Hepatocyte (in vitro differentiated cells): ENCODE data around the gene SVOP. TPM values are rescaled to one million over a fixed set of nuclear protein-coding genes. Genes with fewer than 3 reads are reported as not detected.
"Not testable (repeated sequence)": the region's sequence is repeated elsewhere in the genome, so short reads cannot be mapped to it uniquely, and the experiment has no call there.

ENCODE experiments used
- DNase-seq: peaks from one replicate; pipeline ENCODE4 v3.0.0-alpha.2; 2016; ENCODE audit warnings: low spot score
- H2AFZ ChIP-seq: fragments of 200-600 bp; sonication (generic); 2 replicates; pipeline ENCODE4 v1.6.0; 2016; ENCODE audit warnings: antibody characterized with exemption, mild to moderate bottlenecking
- H3K27ac ChIP-seq: fragments of 200-600 bp; sonication (generic); 2 replicates; pipeline ENCODE4 v1.5.1; 2016; ENCODE audit warnings: mild to moderate bottlenecking
- H3K27me3 ChIP-seq: fragments of 200-600 bp; sonication (generic); 2 replicates; pipeline ENCODE4 v1.6.1; 2016
- H3K36me3 ChIP-seq: fragments of 200-600 bp; sonication (generic); replicated peaks from 2 replicates; pipeline ENCODE4 v1.5.1; 2016; ENCODE audit warnings: low read depth; ENCODE audit not compliant: insufficient read depth
- H3K4me1 ChIP-seq: fragments of 200-600 bp; sonication (generic); 2 replicates; pipeline ENCODE4 v1.5.1; 2016; ENCODE audit warnings: mild to moderate bottlenecking, moderate library complexity; ENCODE audit not compliant: insufficient read depth
- H3K4me2 ChIP-seq: fragments of 200-600 bp; sonication (generic); 2 replicates; pipeline ENCODE4 v1.6.0; 2016
- H3K4me3 ChIP-seq: fragments of 200-600 bp; sonication (generic); 2 replicates; pipeline ENCODE4 v1.5.1; 2016; ENCODE audit warnings: mild to moderate bottlenecking
- H3K79me2 ChIP-seq: fragments of 200-600 bp; sonication (generic); 2 replicates; pipeline ENCODE4 v1.6.0; 2017; ENCODE audit warnings: mild to moderate bottlenecking
- H3K9me2 ChIP-seq: fragments of 200-600 bp; sonication (generic); replicated peaks from 2 replicates; pipeline ENCODE4 v1.6.0; 2017; ENCODE audit warnings: mild to moderate bottlenecking; ENCODE audit not compliant: insufficient read depth
- H3K9me3 ChIP-seq: fragments of 200-600 bp; sonication (generic); 2 replicates; pipeline ENCODE4 v1.5.1; 2016; ENCODE audit warnings: low read depth, mild to moderate bottlenecking
- H4K20me1 ChIP-seq: fragments of 200-600 bp; sonication (generic); 2 replicates; pipeline ENCODE4 v1.6.0; 2016; ENCODE audit warnings: mild to moderate bottlenecking; ENCODE audit not compliant: insufficient read depth, poor library complexity, severe bottlenecking
- EZH2 ChIP-seq: fragments of 200-600 bp; sonication (generic); IDR thresholded peaks from 2 replicates; pipeline ENCODE4 v1.6.1; 2016; ENCODE audit warnings: antibody characterized with exemption, mild to moderate bottlenecking, borderline replicate concordance
- EZH2phosphoT487 ChIP-seq: fragments of 200-600 bp; sonication (generic); IDR thresholded peaks from one replicate; pipeline ENCODE4 v1.6.1; 2018; ENCODE audit warnings: antibody characterized with exemption, mild to moderate bottlenecking, low read depth, moderate library complexity; ENCODE audit not compliant: unreplicated experiment, severe bottlenecking
- WGBS: methylation state at CpG from one replicate; pipeline ENCODE4 v1.1.6; 2016; ENCODE audit warnings: low lambda C conversion rate; ENCODE audit errors: missing lambda C conversion rate; 5-methylcytosine and 5-hydroxymethylcytosine counted together
- polyA plus RNA-seq: library from polyadenylated mRNA; unstranded; fragments of >200 nt; fragmentation: Nextera tagmentation; extraction: Ambion mirVana; gene quantifications from 2 replicates; pipeline ENCODE4 v1.2.1, GENCODE V29; 2016
- total RNA-seq: library from RNA; depleted of rRNA; stranded (reverse); fragments of >200 nt; gene quantifications from 2 replicates; pipeline ENCODE4 v1.2.3, GENCODE V29; 2014
- TF ChIP-seq, protein P1 (sequence below): fragments of 200-600 bp; sonication (generic); IDR thresholded peaks from 2 replicates; pipeline ENCODE4 v1.5.1; 2016; ENCODE audit warnings: antibody characterized with exemption, mild to moderate bottlenecking; ENCODE audit not compliant: poor library complexity

SVOP gene
- total and polyA plus RNA-seq, 2 experiments from 2014 or later, result 0.27 to 0.45 TPM

- Histone ChIP-seq H3K79me2 (peaks cover 27% of the 10 kb centered on the region), H4K20me1 (no peaks in the 10 kb centered on the region), H2AFZ (no peak overlapping the region), H3K9me3 (no peaks in the 10 kb centered on the region), H3K27ac (no peak overlapping the region), H3K27me3 (no peaks in the 10 kb centered on the region), H3K4me1 (peaks cover 12% of the 10 kb centered on the region), H3K4me3 (no peak overlapping the region), H3K36me3 (no peaks in the 10 kb centered on the region), H3K9me2 (no peaks in the 10 kb centered on the region), H3K4me2 (no peak overlapping the region)
- DNase-seq, result no peak
- TF ChIP-seq, protein P1, sequence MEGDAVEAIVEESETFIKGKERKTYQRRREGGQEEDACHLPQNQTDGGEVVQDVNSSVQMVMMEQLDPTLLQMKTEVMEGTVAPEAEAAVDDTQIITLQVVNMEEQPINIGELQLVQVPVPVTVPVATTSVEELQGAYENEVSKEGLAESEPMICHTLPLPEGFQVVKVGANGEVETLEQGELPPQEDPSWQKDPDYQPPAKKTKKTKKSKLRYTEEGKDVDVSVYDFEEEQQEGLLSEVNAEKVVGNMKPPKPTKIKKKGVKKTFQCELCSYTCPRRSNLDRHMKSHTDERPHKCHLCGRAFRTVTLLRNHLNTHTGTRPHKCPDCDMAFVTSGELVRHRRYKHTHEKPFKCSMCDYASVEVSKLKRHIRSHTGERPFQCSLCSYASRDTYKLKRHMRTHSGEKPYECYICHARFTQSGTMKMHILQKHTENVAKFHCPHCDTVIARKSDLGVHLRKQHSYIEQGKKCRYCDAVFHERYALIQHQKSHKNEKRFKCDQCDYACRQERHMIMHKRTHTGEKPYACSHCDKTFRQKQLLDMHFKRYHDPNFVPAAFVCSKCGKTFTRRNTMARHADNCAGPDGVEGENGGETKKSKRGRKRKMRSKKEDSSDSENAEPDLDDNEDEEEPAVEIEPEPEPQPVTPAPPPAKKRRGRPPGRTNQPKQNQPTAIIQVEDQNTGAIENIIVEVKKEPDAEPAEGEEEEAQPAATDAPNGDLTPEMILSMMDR, result no peak
- TF ChIP-seq EZH2phosphoT487, result no peak
- TF ChIP-seq EZH2, result no peak
- 97% methylated on average over 1 of the region's 1 CpG for WGBS
These were observed 36.5 kb upstream of the SVOP start for GRCh38 chr12:109057376-109057775.

GRCh38 chr12:109056891-109057290 lies 36.0 kb upstream of the SVOP start:
- Histone ChIP-seq H3K79me2 (peaks cover 27% of the 10 kb centered on the region), H4K20me1 (no peaks in the 10 kb centered on the region), H3K4me1 (peaks cover 12% of the 10 kb centered on the region), H3K27ac (no peak overlapping the region), H2AFZ (no peak overlapping the region), H3K36me3 (no peaks in the 10 kb centered on the region), H3K4me2 (no peak overlapping the region), H3K9me3 (no peaks in the 10 kb centered on the region), H3K4me3 (no peak overlapping the region), H3K9me2 (no peaks in the 10 kb centered on the region), H3K27me3 (no peaks in the 10 kb centered on the region)
- DNase-seq, result no peak
- TF ChIP-seq, protein P1, result no peak
- TF ChIP-seq EZH2 (no peak), EZH2phosphoT487 (no peak)
- 87% methylated on average over 3 of the region's 3 CpGs for WGBS

DNA sequence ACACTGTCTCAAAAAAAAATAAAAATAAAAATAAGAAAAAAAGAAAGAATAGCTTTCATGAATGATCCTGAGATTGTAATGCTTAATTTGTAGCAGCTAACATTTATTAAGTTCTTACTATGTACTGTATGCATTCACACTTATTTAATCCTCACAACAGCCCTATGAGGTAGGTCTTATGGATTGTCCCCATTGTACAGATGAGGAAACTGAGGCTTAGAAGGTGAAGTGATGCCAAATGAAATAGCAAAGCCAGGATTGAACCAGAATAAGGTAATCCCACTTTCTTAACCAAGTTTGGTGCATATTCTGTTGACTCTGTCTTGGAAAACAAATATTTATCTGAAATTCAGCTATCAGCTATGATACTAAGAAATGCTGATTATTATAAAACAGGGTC lies 33.7 kb upstream of the SVOP start:
- H3K27me3 ChIP-seq, result no peaks in the 10 kb centered on the region
- no peaks in the 10 kb centered on the region for H3K9me3 ChIP-seq
- no peak for DNase-seq
- H4K20me1 ChIP-seq, result no peaks in the 10 kb centered on the region
- peaks cover 27% of the 10 kb centered on the region for H3K79me2 ChIP-seq
- no peaks in the 10 kb centered on the region for H3K9me2 ChIP-seq
- no peak overlapping the region for H2AFZ ChIP-seq
- no peaks in the 10 kb centered on the region for H3K36me3 ChIP-seq
- TF ChIP-seq, protein P1, result no peak
- TF ChIP-seq EZH2phosphoT487 (no peak), EZH2 (no peak)
- H3K4me3 ChIP-seq, result no peak overlapping the region
- no peak overlapping the region for H3K27ac ChIP-seq
- H3K4me1 ChIP-seq, result peaks cover 12% of the 10 kb centered on the region
- peak overlapping the region; percentile 74 for H3K4me2 ChIP-seq

DNA sequence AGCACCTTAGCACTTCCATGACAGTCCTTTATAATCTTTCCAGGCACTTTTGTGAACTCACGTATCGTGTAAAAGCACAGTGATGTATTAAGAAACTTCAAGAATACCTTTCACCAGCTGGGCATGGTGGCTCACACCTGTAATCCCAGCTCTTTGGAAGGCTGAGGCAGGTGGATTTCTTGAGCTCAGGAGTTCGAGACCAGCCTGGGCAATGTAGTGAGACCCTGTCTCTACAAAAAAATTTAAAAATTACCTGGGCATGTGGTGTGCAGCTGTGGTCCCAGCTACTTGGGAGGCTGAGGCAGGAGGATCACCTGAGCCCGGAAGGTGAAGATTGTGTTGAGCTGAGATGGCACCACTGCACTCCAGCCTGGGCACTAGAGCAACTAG lies 33.3 kb upstream of the SVOP start:
- H3K9me3 ChIP-seq, DNase-seq, H3K9me2 ChIP-seq, H3K4me3 ChIP-seq, H3K27me3 ChIP-seq, H3K36me3 ChIP-seq, H4K20me1 ChIP-seq: not testable (repeated sequence)
- Histone ChIP-seq H3K4me2 (peak overlapping the region; percentile 74), H2AFZ (peak overlapping the region; percentile 79), H3K4me1 (peaks cover 12% of the 10 kb centered on the region), H3K27ac (peak overlapping the region; percentile 84), H3K79me2 (peaks cover 27% of the 10 kb centered on the region)
- WGBS, result 97% methylated on average over 4 of the region's 4 CpGs
